GM19452 (cell line): ENCODE data around the gene FIGLA.

ENCODE experiments used
- ATAC-seq: cut with Tn5 transposase; IDR thresholded peaks from one replicate; pipeline ENCODE4 v1.9.1; 2021; ENCODE audit not compliant: unreplicated experiment

Gene FIGLA, protein sequence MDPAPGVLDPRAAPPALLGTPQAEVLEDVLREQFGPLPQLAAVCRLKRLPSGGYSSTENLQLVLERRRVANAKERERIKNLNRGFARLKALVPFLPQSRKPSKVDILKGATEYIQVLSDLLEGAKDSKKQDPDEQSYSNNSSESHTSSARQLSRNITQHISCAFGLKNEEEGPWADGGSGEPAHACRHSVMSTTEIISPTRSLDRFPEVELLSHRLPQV

DNA sequence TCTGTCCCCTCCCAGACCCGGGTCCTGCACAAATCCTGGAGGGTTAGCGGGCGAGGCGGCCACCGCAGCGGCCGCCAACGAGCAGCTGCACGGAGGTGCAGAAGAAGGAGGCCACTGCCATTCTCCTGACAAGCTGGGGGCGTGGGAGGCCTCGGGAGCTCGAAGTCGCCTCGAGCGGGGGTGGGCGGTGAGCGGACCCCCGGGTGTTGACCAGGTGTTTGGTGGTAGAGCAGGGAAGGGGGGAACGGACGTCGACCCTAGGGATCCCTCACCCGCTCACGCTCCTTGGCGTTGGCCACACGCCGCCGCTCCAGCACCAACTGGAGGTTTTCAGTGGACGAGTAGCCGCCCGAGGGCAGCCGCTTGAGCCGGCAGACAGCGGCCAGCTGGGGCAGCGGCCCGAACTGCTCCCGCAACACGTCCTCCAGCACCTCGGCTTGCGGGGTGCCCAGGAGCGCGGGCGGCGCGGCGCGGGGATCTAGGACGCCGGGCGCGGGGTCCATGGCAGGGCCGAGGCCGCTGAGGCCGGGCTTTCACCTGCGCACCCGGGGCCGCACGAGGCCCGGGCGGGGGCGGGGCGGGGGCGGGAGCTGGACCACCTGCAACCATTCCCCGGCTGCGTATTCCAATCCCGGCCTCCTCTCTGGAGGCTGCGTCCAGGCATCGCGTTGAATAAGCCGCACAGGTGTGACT, at the start of gene FIGLA:
Gene FIGLA, minus strand, starts transcription at position 508 of the 693 bp plus-strand sequence. Its CDS starts 5 bp downstream, at position 503.
- ATAC-seq: no peak

DNA sequence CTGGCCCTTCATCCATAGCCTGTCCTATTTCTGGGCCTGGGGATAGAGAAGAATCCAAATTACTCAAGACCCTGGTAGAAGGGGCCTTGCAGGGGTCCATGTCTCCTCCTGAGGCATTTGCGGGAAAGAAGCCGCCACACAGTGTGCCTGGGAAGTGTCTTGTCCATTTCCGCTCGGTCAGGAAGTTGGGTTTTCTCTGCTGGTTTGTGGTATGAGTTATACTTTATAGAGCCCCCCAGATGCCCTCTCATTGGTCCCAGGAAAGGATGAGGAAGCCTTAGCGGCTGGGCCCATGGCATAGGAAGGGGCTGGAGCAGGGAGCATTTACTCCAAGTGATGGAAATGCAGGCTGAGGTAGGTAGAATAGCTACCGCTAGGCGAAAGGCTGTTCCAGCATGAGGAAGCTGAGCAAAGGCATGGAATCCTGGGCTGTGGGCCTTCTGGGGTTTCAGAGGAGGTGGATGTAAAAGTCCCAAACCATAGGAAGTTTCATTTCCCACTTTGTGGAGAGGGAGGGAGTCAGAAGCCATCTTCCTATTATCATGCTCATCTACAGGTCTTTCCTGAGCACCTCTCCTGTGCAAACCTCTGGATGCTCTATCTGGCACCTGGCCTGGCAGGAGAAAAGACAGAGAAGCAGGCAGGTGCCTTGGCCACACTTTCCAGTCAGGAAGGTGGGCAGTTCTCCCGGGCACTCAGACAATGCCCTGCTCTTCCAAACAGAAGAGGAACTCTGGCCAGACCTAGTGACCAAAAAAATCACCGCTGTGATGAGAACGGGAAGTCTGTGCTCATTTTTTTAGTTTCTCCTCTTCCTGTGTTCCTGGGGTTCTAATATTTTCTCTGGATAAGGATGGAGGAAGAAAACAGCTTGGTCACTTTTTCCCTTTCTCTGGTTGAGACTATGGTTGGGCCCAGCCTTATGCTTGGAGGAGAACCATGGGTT, 47.8 kb upstream of the FIGLA start:
- ATAC-seq: no peak

DNA sequence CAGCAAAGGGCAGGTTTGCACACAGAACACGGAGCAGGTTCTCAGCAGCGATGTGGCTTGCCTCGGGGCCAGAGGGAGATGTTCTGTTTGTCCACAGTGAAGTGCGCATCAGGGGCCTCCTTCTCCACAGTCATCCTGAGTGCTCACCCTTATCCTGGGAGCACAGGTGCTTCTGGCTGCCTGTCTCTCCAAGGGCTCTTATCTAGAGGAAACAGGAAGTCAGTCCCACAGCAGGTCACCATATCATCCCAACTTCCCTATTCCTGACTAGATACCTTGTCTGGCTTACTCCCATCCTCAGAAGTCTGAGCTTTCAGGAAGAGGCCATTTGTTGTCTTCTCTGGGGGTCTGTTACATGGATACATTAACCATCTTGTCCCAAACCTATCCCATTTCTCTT, 45.2 kb upstream of the FIGLA start, which contains the start of gene CD207:
Gene CD207, minus strand, starts transcription at position 174 of the 400 bp plus-strand sequence. Its CDS starts 40 bp downstream, at position 134.
- ATAC-seq: no peak

DNA sequence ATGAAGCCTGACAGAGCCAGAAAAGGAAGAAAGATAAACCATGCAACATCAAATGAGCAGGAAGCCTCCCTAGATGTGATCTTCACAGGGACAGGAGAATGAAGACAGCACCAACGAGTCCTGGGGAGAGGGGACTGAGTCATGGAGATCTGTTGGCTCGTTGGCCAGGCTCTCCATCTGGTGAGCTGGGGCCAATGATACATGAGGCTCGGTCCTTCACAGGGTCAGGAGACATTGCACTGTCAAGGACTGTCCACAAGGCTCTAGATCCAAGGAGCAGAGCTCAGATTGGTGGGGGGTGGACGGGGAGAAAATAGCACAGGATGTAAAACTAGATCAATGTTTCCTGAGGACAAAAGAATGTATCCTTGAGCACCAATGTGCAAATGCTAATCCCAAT, 44.4 kb upstream of the FIGLA start:
- no peak for ATAC-seq

DNA sequence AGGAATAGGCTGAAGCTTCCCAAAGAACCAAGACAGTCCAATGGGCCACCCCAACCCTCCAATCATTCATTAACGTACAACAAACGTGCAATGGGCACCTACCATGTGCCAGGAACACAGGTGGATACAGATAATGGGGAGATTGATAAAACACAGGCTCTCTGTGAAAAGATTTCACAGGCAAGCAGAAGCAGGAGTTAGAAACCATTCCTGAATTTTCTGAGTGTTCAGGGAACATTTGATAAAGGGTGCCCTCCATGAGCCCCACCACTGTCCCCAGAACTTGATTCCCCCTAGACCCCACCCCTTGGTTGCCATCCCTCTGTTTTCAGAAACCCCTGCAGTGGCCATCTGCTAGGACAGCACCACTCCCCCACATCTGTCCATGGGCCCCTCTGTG, 43.7 kb upstream of the FIGLA start:
- no peak for ATAC-seq

DNA sequence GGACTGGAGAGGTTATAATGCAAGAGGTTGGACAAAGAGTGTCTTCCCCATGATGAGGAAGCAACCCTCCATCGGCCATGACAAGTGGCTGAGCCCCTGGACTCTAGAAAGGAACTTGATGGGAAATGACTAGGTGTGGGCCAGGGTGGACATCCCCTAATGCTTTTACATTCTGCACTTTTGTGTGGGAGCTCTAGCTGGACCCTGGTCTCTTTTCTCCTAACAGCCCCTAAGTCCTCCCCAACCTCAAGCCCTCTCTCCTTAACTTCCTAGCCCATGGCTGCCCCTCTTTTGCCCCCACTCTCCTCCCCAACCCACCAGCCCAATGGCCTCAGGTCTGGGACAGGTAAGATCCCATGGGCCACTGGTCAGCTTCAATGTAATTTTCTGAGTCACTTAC, 42.8 kb upstream of the FIGLA start:
- no peak for ATAC-seq

DNA sequence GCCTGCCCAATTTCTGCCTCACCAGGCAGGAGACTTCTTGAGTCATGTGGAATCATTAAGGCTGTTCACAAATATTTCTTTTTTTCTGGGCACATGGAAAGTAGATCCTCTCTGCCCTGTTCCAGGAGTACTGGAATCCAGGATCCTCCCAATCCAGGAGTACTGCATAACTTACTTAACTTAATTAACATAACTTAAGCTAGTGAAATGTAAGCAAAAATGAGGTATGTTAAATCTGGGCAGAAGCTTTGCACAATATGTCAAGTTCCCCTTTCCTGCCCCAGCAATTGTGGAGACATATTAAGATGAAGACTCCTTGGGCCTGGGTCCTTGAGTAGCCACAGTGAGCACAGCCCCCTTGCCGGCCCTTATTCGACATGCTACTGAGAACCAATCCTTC, 41.9 kb upstream of the FIGLA start:
- ATAC-seq: no peak

DNA sequence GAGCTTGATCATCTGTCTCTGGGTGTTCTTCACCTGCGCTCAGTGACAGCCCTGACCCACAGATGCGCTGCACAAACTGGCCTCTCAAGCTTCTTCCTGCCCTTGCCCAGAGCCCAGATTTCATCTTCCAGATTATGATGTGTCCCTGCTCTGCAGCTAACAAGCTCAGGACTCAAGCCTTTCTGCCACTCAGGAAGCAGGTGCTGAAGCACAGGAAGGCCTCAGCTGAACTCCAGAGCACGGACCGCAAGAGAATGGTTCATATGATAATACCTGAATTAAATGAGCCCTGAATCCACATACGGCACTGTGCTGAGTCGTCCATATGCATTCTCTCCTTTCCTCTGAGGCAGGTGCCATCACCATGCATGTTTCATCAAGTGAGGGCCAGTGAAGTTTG, 41.4 kb upstream of the FIGLA start:
- no peak for ATAC-seq

DNA sequence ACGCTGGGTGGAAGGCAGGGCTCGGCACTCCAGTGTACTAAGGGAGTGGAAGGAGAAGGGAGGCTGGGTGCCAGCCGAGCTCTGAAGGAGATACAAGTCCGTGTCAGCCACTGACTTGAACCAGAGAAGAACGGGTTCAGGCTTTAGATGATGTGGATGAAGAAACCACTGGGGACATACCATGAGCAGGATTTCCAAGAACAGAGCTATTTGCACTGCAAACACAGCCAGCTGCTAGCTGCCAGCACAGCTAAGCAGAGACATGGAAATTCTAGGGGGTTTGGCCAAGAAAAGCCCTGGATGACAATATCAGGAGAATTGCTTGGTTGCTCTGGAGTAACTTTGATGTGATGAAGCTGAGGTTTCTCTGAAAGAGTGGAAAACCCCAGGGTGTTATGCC, 39.9 kb upstream of the FIGLA start:
- no peak for ATAC-seq

DNA sequence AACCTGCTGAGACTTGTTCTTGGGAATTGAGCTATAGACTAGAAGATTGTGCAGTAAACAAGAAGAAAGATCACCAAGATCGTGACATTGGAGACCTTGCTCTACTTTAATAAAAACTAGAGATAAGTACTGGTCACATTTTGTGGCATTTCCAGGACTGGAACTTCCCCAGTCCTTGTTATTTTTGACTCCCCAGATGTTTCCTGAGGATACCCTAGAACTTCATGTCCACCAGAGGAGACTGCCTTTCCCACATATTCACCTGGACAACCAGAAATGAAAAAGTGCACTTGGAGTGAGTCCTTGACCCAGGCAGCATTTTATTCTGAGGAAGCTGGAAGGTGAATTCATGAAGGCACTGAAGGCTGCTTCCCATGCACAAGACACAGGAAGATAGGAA, 39.5 kb upstream of the FIGLA start:
- ATAC-seq: no peak

DNA sequence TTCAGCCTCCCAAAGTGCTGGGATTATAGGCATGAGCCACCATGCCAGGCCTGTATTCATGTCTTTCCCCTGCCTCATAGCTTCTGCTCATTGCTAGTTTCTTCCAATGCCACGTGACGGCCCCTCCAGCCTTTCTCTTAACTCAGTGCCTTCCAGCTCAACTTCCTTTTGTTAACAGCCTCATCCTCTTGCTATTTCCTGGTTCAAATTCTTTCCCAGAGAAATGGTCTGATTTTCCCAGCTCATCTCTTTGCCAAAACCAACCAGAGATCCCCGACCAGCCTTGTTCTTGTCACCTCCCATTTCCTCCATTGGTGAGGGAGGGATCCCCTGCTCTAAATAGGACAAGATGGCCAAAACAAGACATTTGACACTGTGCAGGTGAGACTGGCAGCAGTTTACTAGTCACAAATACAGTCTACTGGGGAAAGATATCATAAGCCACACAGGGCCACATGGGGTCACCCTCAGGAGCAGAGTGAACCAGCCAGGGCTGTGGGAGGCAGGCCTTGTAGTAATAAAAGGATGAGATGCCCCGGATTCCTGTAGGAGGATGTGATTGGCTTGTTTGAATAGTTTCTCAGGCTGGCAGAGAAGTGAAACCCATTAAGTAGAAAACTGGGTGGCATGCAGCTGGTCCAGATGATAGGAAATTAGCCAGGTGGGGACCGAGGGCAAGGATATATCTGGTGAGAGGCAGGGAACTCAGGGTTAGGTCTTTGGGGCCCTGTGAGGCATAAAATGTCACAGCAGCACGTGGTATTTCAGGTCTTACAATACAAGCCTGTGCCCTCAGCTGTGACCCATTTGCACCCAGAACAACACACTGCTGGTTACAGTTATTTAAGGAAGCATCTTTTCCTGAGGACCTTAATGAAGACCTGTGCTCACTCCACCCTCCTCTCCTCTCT, 38.7 kb upstream of the FIGLA start:
- ATAC-seq: no peak

DNA sequence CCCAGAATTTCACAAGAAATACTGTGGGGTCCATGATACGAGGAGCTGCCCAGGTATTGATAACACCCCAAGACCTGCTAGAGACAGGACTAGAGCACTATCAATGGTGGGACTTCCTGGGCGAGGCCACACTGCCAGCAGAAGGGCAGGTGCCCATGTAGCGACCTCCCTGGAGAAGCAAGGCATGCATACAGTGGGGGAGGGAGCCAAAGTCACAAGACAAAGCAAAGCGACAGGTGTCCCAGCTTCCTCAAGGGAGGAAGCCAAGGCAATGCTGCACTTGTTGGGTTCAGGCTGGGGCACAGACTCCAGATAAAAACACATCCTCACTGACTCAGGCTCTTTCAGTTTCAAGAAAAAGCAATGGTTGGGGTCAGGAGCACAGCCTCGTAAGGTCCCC, 37.7 kb upstream of the FIGLA start:
- ATAC-seq: no peak

DNA sequence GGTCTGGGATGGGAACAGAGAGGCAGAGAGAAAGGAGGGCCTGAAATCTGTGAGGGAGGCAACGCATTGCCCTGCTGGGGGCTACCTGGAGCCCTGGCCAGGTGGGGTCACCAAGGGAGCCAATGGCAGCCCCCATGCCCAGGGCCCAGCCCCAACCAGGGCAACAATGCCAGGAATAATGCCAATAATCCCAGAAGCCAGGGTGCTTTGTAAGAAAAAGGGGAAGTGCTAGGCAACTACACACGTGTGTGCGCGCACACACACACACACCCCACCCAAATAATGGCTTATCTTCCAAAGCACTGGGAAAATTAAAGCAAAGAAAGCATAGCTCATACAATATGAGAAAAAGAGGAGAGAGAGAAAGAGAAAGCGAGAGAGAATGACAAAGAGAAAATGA, 36.9 kb upstream of the FIGLA start:
- ATAC-seq: no peak

DNA sequence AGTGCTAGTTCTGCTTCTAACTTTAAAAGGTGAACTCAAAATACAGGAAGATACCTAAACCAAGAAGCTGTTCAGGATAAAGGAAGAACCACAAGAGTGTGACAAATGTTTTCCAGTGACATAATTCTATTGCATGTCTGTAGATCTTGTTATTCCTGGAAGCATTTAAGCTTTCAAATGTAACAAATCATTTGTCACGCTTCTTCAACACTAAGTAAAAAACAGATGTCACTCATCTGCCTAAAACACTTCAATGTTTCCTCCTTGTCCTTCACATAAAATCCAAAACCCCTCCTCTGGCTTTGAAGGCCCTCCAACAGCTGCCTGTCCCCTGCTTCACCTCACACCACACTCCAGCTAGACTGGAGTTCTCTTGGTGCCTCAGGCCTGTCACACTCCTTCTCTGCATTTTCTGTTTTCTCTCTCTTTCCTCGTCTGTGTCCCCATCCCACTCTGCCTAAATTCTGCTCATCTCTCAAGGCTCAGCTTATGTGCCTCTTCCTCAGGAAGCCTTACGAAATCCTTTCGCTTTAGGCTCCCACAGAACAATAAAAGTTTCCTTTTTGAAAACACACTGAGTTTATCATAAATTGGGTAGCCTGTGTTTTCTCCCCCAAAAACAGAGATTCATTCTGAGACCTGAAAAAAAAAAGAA, 36.4 kb upstream of the FIGLA start:
- no peak for ATAC-seq

DNA sequence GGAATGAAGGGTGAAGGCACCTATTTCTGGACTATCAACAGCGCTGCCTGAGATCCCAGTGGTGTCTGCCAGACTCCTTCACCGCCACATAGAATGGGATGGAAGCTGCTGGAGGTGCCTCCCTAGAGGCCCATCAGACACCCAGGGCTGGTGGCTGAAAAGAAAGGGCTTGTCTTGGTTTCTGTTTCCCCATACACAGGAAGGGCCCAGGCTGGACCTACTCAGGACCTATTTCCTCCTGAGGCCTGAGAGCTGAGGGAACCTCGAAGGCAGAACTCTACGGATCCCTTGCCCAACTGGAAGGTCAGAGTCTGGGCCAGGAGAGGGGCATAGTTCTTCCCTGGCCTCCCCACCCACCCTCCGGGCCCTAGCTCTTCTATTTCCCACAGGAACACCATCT, 32.8 kb upstream of the FIGLA start:
- ATAC-seq: no peak

DNA sequence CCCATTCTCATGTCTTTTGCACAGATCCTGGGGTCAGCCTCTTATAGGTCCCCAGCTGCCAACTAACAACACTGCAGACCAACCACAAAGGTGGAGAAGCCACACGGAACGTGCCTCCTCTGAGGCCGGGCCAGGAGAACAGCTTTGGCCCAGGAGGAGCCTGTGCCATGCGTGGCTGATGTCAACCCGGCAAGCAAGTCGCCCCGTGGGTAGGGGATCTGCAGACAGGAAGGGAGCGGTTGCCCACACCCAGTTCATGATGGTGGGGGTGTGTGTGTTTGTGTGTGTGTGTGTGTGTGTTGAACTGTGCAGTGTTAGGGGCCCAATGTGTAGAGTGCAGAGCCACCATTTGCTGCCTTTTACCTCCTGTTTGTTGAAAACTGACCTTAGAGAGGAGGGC, 32.4 kb upstream of the FIGLA start:
- no peak for ATAC-seq

DNA sequence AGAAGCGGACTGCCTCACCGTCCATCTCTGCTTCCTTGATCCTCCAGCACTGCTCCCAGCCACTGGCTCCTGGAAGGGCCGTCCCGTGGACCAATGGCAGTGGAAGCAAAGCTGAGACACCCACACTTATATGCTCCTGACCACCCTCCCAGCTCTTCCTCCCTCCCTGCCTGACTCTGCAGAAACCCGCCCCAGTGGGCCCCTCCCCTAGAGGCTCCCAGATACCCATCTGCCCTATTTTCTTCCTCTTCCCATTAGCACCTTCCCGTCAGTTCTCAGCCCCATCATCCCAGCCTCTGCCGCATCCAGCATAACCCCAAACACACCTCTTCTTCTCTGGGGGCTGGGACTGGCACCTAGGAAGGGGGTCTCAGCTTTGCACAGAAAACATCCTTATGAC, 30.1 kb upstream of the FIGLA start, which contains the start of gene CLEC4F:
Gene CLEC4F, minus strand, starts transcription at position 101 of the 400 bp plus-strand sequence. Its CDS starts 76 bp downstream, at position 25.
- ATAC-seq: no peak

DNA sequence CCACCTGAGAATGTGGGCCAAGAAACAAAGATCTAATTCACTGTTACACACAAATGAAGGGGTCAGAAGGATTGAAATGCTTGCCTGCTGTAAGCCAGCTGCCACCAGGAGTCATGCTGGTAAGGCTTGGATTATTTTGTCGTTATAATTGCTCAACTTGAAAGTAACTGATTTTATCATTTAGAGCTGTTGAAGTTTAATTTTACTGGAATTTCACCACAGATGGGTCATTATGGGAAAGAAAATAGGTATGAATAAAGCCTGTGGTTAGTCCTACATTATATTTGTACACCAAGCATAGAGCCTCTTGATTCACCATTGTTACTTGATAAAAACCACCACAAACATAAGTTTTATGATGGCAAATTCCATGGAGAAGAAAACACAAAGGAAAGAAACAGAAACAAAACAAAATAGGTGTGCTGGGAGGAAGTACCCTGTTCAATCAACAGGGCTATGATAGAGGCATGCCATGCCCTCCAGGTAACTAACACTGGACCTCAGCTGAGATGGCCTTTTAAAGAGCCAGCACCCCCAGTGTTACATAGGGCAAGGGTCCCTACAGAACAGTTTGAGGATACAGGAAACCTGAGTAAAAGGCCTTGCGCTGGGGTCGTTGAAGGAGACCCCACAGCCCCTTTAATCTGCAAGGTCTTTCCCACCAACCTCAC, 27.0 kb upstream of the FIGLA start:
- ATAC-seq: no peak

DNA sequence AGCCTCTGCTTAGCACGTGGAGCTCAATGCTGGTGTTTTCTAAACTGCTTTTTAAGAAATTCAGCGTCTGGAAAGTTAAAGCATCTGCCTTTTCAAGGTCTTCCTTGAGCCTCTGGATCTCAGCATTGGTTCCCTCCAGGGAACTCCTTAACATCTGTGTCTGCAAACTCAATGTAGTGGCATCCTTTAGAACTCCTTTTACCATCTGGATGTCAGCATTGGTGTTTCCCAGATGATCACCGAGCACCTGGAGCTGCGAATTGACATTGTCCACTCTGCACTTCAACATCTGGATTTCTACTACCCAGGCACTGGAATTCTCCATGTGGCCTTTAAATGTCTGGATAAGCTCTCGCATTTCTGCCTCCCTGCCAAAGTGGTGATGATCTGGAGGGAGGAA, 26.3 kb upstream of the FIGLA start:
- no peak for ATAC-seq
